Activated T-cell treated with anti-CD3 and anti-CD28 coated beads for 4 hours (primary cell): ENCODE data around the gene MYLK2.
A peak's percentile ranks its signal among the peaks of the same experiment; 100 is the strongest.
"Not testable (repeated sequence)": the region's sequence is repeated elsewhere in the genome, so short reads cannot be mapped to it uniquely, and the experiment has no call there.

Source experiments
- DNase-seq: peaks from one replicate; pipeline ENCODE4 v3.0.0-alpha.2; 2020

MYLK2 gene

GRCh38 chr20:31816221-31816620 lies 2.9 kb upstream of the MYLK2 start:
- DNase-seq = no peak

GRCh38 chr20:31817461-31817860 lies 1.7 kb upstream of the MYLK2 start:
- no peak for DNase-seq

GRCh38 chr20:31818376-31818908 lies 714 bp upstream of the MYLK2 start:
- DNase-seq = no peak

GRCh38 chr20:31820228-31820627 lies 1.1 kb downstream of the MYLK2 start:
- no peak for DNase-seq

- no peak for DNase-seq
Measured at GRCh38 chr20:31821427-31821826, 2.3 kb downstream of the MYLK2 start.

GRCh38 chr20:31822421-31823330 lies 3.5 kb downstream of the MYLK2 start:
- peak; percentile 73 for DNase-seq

- no peak for DNase-seq
Measured at GRCh38 chr20:31823360-31824124, 4.4 kb downstream of the MYLK2 start.

- no peak for DNase-seq
Measured at GRCh38 chr20:31824125-31824485, 4.9 kb downstream of the MYLK2 start.

GRCh38 chr20:31824554-31825313 lies 5.6 kb downstream of the MYLK2 start:
- DNase-seq = no peak

- no peak for DNase-seq
Measured at GRCh38 chr20:31826074-31826473, 6.9 kb downstream of the MYLK2 start.

GRCh38 chr20:31827059-31827458 lies 7.9 kb downstream of the MYLK2 start:
- DNase-seq = no peak

GRCh38 chr20:31828016-31828415 lies 8.9 kb downstream of the MYLK2 start:
- not testable (repeated sequence) for DNase-seq

GRCh38 chr20:31829731-31830130 lies 10.6 kb downstream of the MYLK2 start:
- no peak for DNase-seq

- DNase-seq = no peak
Measured at GRCh38 chr20:31830406-31830981, 11.3 kb downstream of the MYLK2 start.

GRCh38 chr20:31831211-31831610 lies 12.1 kb downstream of the MYLK2 start:
- DNase-seq = no peak

GRCh38 chr20:31831771-31832306 lies 12.7 kb downstream of the MYLK2 start:
- DNase-seq = no peak

GRCh38 chr20:31833130-31833930 lies 14.2 kb downstream of the MYLK2 start:
- peak; percentile 44 for DNase-seq

GRCh38 chr20:31833931-31834521 lies 14.9 kb downstream of the MYLK2 start:
- DNase-seq = no peak

GRCh38 chr20:31835554-31835953 lies 16.4 kb downstream of the MYLK2 start:
- DNase-seq = no peak

- no peak for DNase-seq
Measured at GRCh38 chr20:31835977-31836852, 17.1 kb downstream of the MYLK2 start.
